Prostate gland (tissue), 2 donors: ENCODE data around the gene BCR.

Experiments
- POLR2A ChIP-seq: fragments of 450-650 bp; IDR thresholded peaks from one replicate; pipeline ENCODE4 v1.6.1; 2016; ENCODE audit warnings: antibody characterized with exemption, mild to moderate bottlenecking
- TF ChIP-seq, protein P1 (sequence below), 4 experiments: fragments of 200-600 bp in 2 of 4; fragments of 450-650 bp in 2 of 4; sonication (generic) in 2 of 4; IDR thresholded peaks; 1 replicate in 3 of 4; 2 replicates in 1 of 4; pipeline ENCODE4 v1.5.1; 2016 to 2019; ENCODE audit warnings: antibody characterized with exemption in 4 of 4, mild to moderate bottlenecking in 2 of 4, moderate library complexity in 2 of 4

- TF ChIP-seq, protein P1, sequence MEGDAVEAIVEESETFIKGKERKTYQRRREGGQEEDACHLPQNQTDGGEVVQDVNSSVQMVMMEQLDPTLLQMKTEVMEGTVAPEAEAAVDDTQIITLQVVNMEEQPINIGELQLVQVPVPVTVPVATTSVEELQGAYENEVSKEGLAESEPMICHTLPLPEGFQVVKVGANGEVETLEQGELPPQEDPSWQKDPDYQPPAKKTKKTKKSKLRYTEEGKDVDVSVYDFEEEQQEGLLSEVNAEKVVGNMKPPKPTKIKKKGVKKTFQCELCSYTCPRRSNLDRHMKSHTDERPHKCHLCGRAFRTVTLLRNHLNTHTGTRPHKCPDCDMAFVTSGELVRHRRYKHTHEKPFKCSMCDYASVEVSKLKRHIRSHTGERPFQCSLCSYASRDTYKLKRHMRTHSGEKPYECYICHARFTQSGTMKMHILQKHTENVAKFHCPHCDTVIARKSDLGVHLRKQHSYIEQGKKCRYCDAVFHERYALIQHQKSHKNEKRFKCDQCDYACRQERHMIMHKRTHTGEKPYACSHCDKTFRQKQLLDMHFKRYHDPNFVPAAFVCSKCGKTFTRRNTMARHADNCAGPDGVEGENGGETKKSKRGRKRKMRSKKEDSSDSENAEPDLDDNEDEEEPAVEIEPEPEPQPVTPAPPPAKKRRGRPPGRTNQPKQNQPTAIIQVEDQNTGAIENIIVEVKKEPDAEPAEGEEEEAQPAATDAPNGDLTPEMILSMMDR (IDR thresholded peaks at IDR 0.05) = no peak
- TF ChIP-seq POLR2A = no peak
Measured at GRCh38 chr22:23245045-23245798, 64.9 kb downstream of the BCR start.
